ENCODE measurements around the gene ALDH1L2. TPM values are rescaled to one million over a fixed set of nuclear protein-coding genes. Genes with fewer than 3 reads are reported as not detected.

ALDH1L2 gene
- total RNA-seq, 2 donors from 2014 or later, result 0.22 to 0.27 TPM

- peaks cover 2% of the 10 kb centered on the region for H3K4me1 Mint-ChIP-seq
- no peak overlapping the region for H3K27ac ChIP-seq (ENCODE audit: low read depth, low read length)
- H3K9ac ChIP-seq (ENCODE audit: extremely low read depth, low read length, poor library complexity, severe bottlenecking), result no peak overlapping the region
- no peak overlapping the region for H3K4me3 ChIP-seq (ENCODE audit: low read length)
- TF ChIP-seq, protein P1, sequence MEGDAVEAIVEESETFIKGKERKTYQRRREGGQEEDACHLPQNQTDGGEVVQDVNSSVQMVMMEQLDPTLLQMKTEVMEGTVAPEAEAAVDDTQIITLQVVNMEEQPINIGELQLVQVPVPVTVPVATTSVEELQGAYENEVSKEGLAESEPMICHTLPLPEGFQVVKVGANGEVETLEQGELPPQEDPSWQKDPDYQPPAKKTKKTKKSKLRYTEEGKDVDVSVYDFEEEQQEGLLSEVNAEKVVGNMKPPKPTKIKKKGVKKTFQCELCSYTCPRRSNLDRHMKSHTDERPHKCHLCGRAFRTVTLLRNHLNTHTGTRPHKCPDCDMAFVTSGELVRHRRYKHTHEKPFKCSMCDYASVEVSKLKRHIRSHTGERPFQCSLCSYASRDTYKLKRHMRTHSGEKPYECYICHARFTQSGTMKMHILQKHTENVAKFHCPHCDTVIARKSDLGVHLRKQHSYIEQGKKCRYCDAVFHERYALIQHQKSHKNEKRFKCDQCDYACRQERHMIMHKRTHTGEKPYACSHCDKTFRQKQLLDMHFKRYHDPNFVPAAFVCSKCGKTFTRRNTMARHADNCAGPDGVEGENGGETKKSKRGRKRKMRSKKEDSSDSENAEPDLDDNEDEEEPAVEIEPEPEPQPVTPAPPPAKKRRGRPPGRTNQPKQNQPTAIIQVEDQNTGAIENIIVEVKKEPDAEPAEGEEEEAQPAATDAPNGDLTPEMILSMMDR (conservative IDR thresholded peaks at IDR 0.05), result no peak
- no peaks in the 10 kb centered on the region for H3K4me1 ChIP-seq (ENCODE audit: control insufficient read depth, insufficient read depth, low read length)
- no peaks in the 10 kb centered on the region for H3K9me3 Mint-ChIP-seq
- no peak overlapping the region for H3K27ac Mint-ChIP-seq
- no peaks in the 10 kb centered on the region for H3K27me3 ChIP-seq (ENCODE audit: control insufficient read depth, insufficient read depth, low read length, poor library complexity, severe bottlenecking)
- H3K4me3 Mint-ChIP-seq, result no peak overlapping the region
- 92 to 95% methylated on average over 1 to 3 of the region's 3 CpGs for WGBS, 2 experiments (ENCODE audit: insufficient coverage in 1 of 2, insufficient read length in 1 of 2)
- DNase-seq, result no peak
- no peaks in the 10 kb centered on the region for H3K27me3 Mint-ChIP-seq (ENCODE audit: insufficient read depth)
- H3K9me3 ChIP-seq (ENCODE audit: control insufficient read depth, low read length), result no peaks in the 10 kb centered on the region
- no peaks in the 10 kb centered on the region for H3K36me3 ChIP-seq (ENCODE audit: control insufficient read depth, insufficient read depth, low read length)
- H3K36me3 Mint-ChIP-seq (ENCODE audit: low read depth), result no peaks in the 10 kb centered on the region
Measured at GRCh38 chr12:105036937-105037649, 47.2 kb downstream of the ALDH1L2 start.

- Mint-ChIP-seq H3K27me3 (ENCODE audit: insufficient read depth) (no peaks in the 10 kb centered on the region), H3K4me3 (no peak overlapping the region), H3K36me3 (ENCODE audit: low read depth) (peaks cover 2% of the 10 kb centered on the region), H3K27ac (no peak overlapping the region), H3K9me3 (no peaks in the 10 kb centered on the region), H3K4me1 (no peaks in the 10 kb centered on the region)
- no peak overlapping the region for H3K27ac ChIP-seq (ENCODE audit: low read depth, low read length)
- H3K27me3 ChIP-seq (ENCODE audit: control insufficient read depth, insufficient read depth, low read length, poor library complexity, severe bottlenecking), result no peaks in the 10 kb centered on the region
- no peak overlapping the region for H3K4me3 ChIP-seq (ENCODE audit: low read length)
- no peaks in the 10 kb centered on the region for H3K4me1 ChIP-seq (ENCODE audit: control insufficient read depth, insufficient read depth, low read length)
- WGBS, 2 experiments (ENCODE audit: insufficient coverage in 1 of 2, insufficient read length in 1 of 2), result 100% methylated on average over 1 of the region's 2 CpGs; no CpG with 5 or more reads in 1 of the 2 experiments
- TF ChIP-seq, protein P1 (conservative IDR thresholded peaks at IDR 0.05), result no peak
- H3K9me3 ChIP-seq (ENCODE audit: control insufficient read depth, low read length), result no peaks in the 10 kb centered on the region
- DNase-seq, result no peak
- no peaks in the 10 kb centered on the region for H3K36me3 ChIP-seq (ENCODE audit: control insufficient read depth, insufficient read depth, low read length)
- H3K9ac ChIP-seq (ENCODE audit: extremely low read depth, low read length, poor library complexity, severe bottlenecking), result no peak overlapping the region
Measured at GRCh38 chr12:105033851-105034250, 50.4 kb downstream of the ALDH1L2 start.

DNA sequence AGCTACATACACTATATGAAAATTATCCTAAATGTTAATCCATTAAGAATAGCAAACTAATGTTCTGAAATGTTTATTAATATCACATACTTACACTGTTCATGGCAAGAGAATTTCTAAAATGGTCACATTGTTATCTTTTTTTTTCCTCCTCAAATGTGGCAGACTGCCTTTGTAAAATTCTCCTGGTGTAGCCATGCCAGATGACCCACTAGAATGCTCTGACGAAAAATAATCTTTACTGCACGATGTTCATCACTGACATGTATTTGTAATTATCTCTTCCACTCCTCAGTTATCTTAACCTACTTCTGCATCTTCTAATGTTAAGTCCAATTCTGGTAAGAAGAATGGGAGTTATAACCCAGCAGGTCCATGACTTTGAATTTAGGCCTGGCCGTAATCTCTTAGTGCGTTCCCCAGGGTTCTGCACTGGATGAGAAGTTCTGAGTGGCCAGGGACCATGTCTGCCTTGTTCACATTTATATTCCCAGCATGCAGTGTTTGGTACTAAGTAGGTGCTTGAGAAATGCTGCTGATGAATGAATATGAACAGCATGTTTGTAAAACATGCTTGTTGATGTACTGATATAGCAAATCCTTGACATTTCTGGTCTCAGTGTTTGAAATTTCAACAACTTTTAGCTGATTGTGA is 51.4 kb downstream of the ALDH1L2 start:
- no peaks in the 10 kb centered on the region for H3K27me3 Mint-ChIP-seq (ENCODE audit: insufficient read depth)
- TF ChIP-seq, protein P1 (conservative IDR thresholded peaks at IDR 0.05), result no peak
- no peaks in the 10 kb centered on the region for H3K9me3 Mint-ChIP-seq
- peaks cover 2% of the 10 kb centered on the region for H3K36me3 Mint-ChIP-seq (ENCODE audit: low read depth)
- no peak for DNase-seq
- H3K4me3 Mint-ChIP-seq, result no peak overlapping the region
- no peak overlapping the region for H3K27ac Mint-ChIP-seq
- WGBS, 2 experiments (ENCODE audit: insufficient coverage in 1 of 2, insufficient read length in 1 of 2), result 92 to 97% methylated on average over 4 of the region's 4 CpGs
- H3K9ac ChIP-seq (ENCODE audit: extremely low read depth, low read length, poor library complexity, severe bottlenecking), result no peak overlapping the region
- no peak overlapping the region for H3K27ac ChIP-seq (ENCODE audit: low read depth, low read length)
- H3K4me1 Mint-ChIP-seq, result no peaks in the 10 kb centered on the region
- H3K27me3 ChIP-seq (ENCODE audit: control insufficient read depth, insufficient read depth, low read length, poor library complexity, severe bottlenecking), result no peaks in the 10 kb centered on the region
- no peaks in the 10 kb centered on the region for H3K36me3 ChIP-seq (ENCODE audit: control insufficient read depth, insufficient read depth, low read length)
- no peaks in the 10 kb centered on the region for H3K4me1 ChIP-seq (ENCODE audit: control insufficient read depth, insufficient read depth, low read length)
- H3K4me3 ChIP-seq (ENCODE audit: low read length), result no peak overlapping the region
- H3K9me3 ChIP-seq (ENCODE audit: control insufficient read depth, low read length), result no peaks in the 10 kb centered on the region
